Stimulated activated CD8-positive, alpha-beta memory T cell treated with anti-CD3 and anti-CD28 coated beads, Interleukin-2, amount 100 ng/mL, for 48 hours (primary cell): ENCODE results near the gene CACNA2D3.
"Not testable (repeated sequence)": the region's sequence is repeated elsewhere in the genome, so short reads cannot be mapped to it uniquely, and the experiment has no call there.

Experiments
- DNase-seq, 2 donors: peaks; one replicate each; pipeline ENCODE4 v3.0.0-alpha.2; 2020; ENCODE audit warnings: low read depth in 2 of 2

CACNA2D3 gene

DNA sequence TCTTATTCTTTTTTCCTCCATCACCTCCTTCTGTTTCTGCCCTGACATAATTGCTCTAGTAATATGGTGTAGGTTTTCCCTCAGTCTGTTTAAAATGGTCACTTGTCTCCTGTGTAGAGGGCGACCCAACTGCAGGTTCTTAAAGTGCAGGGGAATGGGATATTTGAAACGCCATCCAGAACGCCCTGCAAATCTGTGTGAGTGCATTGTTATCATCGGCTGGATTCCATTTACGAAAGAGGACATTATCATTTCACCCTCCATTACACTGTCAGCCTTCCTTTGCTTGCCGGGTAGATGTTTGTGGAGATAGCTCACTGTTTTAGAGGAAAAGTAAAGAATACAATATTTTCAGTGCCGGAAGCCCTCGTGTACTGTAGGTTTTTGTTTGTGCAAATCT is 451.5 kb downstream of the CACNA2D3 start:
- DNase-seq, result no peak

- DNase-seq, result no peak
Observed at GRCh38 chr3:54574906-54575617, 452.7 kb downstream of the CACNA2D3 start.

DNA sequence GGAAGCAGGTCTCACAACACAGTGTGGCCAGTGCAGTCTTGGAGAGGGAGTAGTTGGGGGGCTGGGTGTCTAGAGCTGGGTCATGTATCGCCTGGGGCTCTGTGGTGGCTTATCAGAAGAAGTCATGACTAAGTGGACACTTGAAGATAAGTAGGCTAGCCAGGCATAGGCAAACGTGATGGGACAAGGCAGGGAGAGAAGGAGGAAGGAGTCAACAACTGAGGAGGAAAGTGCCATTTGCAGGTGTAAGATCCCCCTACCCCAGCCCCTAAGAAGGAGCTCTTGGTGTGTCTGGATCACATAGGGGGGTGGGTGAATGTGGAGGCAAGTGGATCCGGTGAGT is 453.2 kb downstream of the CACNA2D3 start:
- no peak for DNase-seq

DNA sequence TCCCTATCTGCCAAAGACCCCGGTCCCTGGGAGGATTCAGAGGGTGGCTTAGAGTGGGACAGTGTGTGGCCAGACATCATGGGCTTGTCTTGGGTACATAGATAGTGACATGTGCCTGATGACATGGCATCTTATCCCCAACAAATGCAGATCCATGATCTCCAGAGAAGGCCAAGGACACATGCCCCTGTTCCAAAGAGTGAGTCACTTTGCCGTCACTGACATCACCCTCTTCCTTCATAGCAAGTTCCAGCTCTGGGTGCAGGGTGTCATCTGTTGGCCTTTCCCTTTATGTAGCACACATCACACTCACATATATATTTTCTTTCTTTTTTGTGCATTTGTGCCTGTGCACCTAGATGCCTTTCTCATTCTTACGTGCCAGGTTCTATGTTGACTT is 455.0 kb downstream of the CACNA2D3 start:
- no peak for DNase-seq

DNA sequence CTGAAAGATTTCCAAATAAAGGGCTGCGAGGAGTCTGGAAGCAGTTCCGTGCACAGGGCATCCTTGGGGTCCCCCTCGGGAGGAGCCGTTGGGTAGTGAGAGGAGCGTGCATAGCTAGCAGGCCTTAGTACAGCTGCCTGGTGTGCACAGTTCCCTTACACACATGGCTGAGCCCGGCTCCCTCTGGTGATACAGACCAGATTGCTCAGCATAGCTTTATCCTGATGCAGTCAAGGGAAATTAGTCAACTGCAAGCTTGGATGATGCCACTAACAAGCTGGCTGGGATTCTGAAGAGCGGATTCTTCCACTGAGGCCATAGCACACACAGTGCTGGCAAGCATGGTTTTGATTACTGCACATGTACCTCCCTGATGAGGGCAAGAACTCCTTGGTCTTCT is 456.1 kb downstream of the CACNA2D3 start:
- DNase-seq, result no peak

DNA sequence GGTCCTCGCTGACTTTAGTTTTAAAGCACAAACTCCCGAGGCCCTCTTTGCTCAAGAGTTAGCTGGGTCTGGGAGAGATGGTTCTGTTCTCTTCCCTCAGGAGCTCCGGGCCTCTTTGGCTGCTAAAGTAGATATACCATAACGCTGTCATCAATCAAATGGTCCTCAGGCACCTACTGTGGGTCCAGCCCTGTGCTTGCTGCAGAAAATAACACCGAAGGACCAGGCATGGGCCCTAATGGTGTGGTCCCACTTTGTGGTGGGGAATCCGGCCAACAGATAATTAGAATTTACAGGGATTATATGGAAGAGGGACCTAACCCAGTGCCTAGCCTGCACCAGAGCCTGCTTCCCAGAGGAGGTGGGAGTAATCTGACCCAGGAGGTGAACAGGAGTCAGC is 458.1 kb downstream of the CACNA2D3 start:
- DNase-seq, result no peak

DNA sequence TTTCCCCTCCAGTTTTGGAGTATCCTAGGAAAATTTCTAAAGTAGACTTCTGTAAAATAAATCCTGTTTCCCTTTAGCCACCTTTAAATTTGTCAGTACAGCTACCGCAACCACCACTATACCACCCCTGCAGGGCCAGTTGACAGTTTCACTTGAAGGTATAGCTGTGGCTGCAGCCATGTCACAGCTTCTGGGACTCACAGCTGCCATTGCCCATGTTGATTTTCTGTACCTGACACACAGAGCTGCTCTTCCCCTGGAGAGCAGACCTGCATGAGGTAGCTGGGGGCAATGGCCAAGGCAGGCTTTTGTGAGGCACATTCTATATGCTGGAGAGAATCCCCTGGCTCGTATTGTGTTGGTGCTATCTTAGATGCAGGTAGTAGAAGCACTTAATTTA is 460.1 kb downstream of the CACNA2D3 start:
- no peak for DNase-seq

- DNase-seq, result no peak
Observed at GRCh38 chr3:54591157-54591556, 468.8 kb downstream of the CACNA2D3 start.

DNA sequence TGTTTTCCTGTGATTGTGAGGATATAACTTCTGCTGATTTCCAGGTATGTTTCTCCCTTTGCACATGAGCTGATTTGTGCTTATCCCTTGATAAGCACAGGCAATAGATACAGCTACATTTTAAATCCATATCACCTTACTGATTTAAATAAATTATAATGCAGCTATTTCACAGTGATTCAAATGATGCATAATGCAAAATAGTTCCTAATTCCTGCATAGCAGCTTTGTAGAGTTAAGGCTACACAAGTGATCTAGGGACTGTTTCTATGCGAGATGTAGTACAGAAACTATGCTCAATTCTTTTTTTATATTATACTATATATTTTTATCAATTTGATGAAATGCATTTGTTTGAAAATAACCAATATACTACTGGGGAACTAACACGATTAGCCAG is 471.3 kb downstream of the CACNA2D3 start:
- no peak for DNase-seq

GRCh38 chr3:54596087-54596486 is 473.7 kb downstream of the CACNA2D3 start:
- DNase-seq, result no peak

- no peak for DNase-seq
Observed at GRCh38 chr3:54599716-54600115, 477.4 kb downstream of the CACNA2D3 start.

GRCh38 chr3:54600441-54601204 is 478.3 kb downstream of the CACNA2D3 start:
- DNase-seq, result no peak

- DNase-seq, result no peak
Observed at GRCh38 chr3:54604495-54604894, 482.1 kb downstream of the CACNA2D3 start.

DNA sequence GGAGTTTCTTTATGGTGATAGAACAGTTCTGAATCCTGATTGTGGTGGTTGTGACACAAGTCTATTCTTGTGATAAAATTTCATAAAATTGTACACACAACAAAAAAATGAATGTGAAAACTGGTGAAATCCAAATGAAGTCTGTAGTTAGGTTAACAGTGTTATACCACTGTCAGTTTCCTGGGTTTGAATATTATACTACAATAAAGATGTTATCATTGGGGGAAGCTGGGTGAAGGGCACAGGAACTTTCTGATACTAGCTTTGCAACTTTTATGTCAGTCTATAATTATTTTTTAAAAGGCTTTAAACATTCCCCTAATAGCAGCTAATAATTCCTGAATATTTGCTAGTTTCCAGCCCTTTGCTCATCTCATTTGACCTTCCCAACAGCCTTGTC is 485.7 kb downstream of the CACNA2D3 start:
- DNase-seq, result no peak

DNA sequence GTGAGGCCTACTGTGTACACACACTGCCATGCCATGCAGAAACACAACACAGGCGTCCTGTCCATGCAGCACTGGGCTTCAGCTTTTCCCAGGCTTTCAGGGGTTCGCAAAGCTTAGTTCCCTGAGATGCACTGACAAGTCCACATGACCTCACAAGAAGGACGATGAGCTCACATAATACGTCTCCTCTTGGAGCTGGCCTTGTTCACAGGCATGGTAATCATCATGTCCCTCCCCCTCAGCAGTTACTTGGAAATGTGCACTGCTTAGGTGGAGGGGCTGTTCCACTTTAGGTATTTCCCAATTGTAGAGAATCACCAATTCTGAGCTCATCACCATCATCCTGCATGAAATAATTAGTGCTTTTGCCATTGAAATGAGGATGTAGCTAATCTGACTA is 496.7 kb downstream of the CACNA2D3 start:
- DNase-seq, result no peak

DNA sequence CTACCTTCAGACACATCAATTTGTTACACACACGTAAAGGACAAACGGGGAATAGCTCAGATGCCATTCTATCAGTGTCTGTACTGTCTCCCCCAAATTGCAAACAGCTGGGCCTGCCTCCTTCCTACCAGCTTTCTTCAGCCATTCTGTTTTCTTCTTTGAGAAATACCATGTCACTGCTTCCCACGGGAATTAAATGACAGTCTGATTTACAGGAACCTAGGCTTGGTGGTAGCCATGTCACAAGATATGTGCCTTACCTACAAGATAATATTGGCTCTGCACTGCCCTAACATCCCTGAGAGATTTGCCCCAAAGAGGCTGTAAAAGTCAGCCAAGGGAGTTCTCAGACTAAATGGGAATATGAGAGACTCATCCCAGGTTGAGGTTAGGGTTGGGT is 497.2 kb downstream of the CACNA2D3 start:
- no peak for DNase-seq

GRCh38 chr3:54621184-54621583 is 498.8 kb downstream of the CACNA2D3 start:
- DNase-seq, result no peak

- DNase-seq, result no peak
Observed at GRCh38 chr3:54622678-54623077, 500.3 kb downstream of the CACNA2D3 start.

DNA sequence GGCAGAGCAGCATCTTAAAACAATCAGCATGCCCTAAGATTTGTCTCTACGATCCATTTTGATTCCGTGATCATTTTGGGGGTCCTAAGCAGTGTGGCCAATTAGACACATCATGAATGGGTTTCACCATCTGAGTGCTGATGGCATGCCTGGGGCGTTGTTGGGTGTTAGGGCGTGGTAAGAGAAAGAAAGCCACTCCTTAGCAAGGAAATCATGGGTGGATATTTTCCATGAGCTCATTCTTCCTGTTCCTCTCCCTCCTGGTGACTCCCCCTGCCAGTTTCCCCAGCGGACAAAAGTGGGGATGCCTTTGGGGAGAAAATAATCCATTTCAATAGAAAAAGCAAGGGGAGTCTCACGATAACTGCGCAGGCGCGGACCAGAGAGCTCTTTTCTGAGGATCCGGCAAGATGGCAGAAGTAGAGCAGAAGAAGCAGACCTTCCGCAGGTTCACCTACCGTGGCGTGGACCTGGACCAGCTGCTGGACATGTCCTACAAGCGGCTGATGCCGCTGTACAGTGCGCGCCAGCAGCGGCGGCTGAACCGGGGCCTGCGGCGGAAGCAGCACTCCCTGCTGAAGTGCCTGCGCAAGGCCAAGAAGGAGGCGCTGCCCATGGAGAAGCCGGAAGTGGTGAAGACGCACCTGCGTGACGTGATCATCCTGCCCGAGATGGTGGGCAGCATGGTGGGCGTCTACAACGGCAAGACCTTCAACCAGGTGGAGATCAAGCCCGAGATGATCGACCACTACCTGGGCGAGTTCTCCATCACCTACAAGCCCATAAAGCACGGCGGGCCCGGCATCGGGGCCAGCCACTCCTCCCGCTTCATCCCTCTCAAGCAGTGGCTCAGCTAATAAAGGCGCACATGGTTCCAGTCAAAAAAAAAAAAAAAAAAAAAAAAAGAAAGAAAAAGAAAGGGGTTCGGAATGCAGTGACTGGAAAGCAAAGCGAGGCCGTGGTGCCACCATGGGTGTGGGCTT is 503.7 kb downstream of the CACNA2D3 start:
- no peak for DNase-seq

- DNase-seq, result no peak
Observed at GRCh38 chr3:54628888-54629441, 506.6 kb downstream of the CACNA2D3 start.

GRCh38 chr3:54630101-54630623 is 507.8 kb downstream of the CACNA2D3 start:
- no peak for DNase-seq

- not testable (repeated sequence) for DNase-seq
Observed at GRCh38 chr3:54631001-54631400, 508.6 kb downstream of the CACNA2D3 start.
